C4-2B (cell line): ENCODE data around the gene TSPAN2.

ENCODE experiments used
- H3K27ac ChIP-seq: fragments of 450-650 bp; 2 replicates; pipeline ENCODE4 v1.5.1; 2017
- CTCF ChIP-seq: fragments of 450-650 bp; conservative IDR thresholded peaks from 2 replicates; pipeline ENCODE4 v1.5.1; 2017; ENCODE audit warnings: mild to moderate bottlenecking
- ZFX ChIP-seq: fragments of 450-650 bp; IDR thresholded peaks from 2 replicates; pipeline ENCODE4 v1.6.1; 2017

Gene TSPAN2

GRCh38 chr1:115123116-115123515, 33.8 kb upstream of the TSPAN2 start:
- TF ChIP-seq ZFX (no peak), CTCF (no peak)
- H3K27ac ChIP-seq: no peak overlapping the region

- TF ChIP-seq ZFX: no peak
- no peak for TF ChIP-seq CTCF
- H3K27ac ChIP-seq: no peak overlapping the region
These were observed 32.5 kb upstream of the TSPAN2 start for GRCh38 chr1:115121793-115122192.

GRCh38 chr1:115120296-115120695, 31.0 kb upstream of the TSPAN2 start:
- H3K27ac ChIP-seq: no peak overlapping the region

GRCh38 chr1:115118611-115119010, 29.3 kb upstream of the TSPAN2 start:
- no peak for TF ChIP-seq CTCF
- no peak for TF ChIP-seq ZFX
- H3K27ac ChIP-seq: no peak overlapping the region

More at GRCh38 chr1:115120296-115120695, 31.0 kb upstream of the TSPAN2 start:
- TF ChIP-seq CTCF: no peak
- TF ChIP-seq ZFX: no peak

GRCh38 chr1:115118086-115118485, 28.8 kb upstream of the TSPAN2 start:
- H3K27ac ChIP-seq: no peak overlapping the region

GRCh38 chr1:115117298-115117697, 28.0 kb upstream of the TSPAN2 start:
- no peak overlapping the region for H3K27ac ChIP-seq

More at GRCh38 chr1:115118086-115118485, 28.8 kb upstream of the TSPAN2 start:
- TF ChIP-seq CTCF: no peak
- TF ChIP-seq ZFX: no peak

GRCh38 chr1:115116512-115116911, 27.2 kb upstream of the TSPAN2 start:
- TF ChIP-seq CTCF (no peak), ZFX (no peak)
- no peak overlapping the region for H3K27ac ChIP-seq

More at GRCh38 chr1:115117298-115117697, 28.0 kb upstream of the TSPAN2 start:
- no peak for TF ChIP-seq ZFX
- TF ChIP-seq CTCF: no peak
